ENCODE data around the gene TECR.
"Not testable (repeated sequence)": the region's sequence is repeated elsewhere in the genome, so short reads cannot be mapped to it uniquely, and the experiment has no call there.

Gene TECR

DNA sequence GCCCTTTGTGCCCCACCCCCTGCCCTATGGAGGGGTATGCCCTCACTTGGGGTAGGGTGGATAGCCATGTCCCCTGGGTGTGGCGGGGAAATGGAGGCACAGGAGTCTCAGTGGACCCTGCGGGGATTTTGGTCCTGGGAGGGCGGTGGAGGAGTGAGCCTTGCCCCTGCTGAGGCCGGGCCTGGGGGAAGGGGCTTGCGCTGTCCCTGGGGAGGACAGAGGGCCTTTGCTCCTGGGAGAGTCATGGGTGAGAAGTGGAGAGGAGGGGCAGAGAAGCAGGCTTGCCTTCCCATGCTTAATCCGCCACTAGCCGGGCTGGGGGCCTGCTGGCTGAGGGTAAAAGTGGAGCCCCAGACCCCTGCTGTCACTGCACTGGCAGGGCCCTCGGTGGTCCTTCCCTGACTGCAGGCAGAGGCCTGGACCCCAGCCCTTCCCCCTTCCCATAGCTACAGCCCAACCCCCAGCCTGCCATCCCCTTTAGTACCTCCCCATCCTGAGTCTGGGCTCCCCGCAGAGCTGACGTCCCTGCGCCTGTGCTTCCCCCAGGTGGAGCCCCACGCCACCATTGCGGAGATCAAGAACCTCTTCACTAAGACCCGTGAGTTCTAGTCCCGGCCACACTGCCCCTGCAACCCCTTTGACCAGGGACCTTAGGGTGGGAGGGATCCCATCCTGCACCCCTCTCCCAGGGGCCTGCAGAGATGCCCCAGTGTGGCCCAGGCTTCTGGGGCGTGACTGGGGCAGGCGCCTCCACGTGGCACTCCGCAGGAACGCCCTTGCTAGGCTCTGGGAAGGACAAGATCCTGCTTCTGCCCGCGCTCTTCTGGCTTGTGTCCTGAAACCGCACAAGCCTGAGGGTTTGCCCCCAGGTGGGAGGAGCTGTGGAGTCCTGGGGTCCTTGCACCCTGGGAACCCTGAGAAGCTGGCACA is 33.5 kb downstream of the TECR start:
- no peak for DNase-seq

DNA sequence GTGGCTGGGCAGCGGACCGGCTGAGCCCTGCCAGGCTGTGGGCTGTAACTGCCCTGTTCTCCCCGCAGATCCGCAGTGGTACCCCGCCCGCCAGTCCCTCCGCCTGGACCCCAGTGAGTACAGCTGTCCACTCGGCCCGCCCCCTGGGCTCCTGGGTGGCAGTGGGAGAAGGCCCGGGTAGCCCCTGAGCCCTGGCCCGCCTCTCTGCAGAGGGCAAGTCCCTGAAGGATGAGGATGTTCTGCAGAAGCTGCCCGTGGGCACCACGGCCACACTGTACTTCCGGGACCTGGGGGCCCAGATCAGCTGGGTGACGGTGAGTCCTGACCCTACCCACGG is 34.2 kb downstream of the TECR start:
- no peak for DNase-seq

DNA sequence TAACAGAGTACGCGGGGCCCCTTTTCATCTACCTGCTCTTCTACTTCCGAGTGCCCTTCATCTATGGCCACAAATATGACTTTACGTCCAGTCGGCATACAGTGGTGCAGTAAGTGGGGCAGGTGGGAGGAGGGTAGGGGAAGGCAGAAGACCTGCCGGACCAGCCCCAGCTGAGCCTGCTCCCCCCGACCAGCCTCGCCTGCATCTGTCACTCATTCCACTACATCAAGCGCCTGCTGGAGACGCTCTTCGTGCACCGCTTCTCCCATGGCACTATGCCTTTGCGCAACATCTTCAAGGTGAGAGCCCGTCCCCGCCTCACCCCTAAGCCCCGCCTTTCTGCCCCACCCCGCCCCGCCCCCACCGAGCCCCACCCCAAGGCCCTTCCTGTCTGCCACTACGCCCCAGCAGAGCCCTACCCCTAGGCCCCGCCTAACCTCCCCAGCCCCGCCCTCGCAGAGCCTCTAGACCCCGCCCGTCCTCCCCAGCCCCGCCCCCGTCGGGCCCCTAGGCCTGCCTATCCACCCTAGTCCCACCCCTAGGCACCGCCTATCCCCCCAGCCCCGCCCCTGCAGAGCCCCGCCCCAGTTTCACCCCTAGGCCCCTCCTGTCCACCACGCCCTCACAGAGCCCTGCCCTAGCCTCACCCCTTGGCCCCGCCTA is 34.7 kb downstream of the TECR start:
- DNase-seq, result peak; percentile 64

DNA sequence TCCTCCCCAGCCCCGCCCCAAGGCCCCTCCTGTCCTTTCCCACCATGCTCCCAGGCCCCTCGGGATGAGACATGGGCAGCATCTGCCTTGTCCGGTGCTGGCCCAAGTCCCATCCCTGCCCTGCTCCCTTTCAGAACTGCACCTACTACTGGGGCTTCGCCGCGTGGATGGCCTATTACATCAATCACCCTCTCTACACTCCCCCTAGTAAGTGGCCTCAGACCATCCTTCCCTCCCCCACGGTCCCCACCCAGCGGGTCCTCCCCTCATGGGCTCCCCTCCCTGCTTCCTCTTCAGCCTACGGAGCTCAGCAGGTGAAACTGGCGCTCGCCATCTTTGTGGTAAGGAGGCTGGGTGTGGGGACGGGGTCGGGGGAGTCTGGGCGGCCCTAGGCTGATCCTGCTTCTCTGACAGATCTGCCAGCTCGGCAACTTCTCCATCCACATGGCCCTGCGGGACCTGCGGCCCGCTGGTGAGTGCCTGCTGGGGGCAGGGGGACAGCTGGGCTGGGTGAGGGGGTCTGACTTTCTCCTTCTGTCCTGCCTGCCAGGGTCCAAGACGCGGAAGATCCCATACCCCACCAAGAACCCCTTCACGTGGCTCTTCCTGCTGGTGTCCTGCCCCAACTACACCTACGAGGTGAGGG is 35.4 kb downstream of the TECR start:
- DNase-seq, result not testable (repeated sequence)

DNA sequence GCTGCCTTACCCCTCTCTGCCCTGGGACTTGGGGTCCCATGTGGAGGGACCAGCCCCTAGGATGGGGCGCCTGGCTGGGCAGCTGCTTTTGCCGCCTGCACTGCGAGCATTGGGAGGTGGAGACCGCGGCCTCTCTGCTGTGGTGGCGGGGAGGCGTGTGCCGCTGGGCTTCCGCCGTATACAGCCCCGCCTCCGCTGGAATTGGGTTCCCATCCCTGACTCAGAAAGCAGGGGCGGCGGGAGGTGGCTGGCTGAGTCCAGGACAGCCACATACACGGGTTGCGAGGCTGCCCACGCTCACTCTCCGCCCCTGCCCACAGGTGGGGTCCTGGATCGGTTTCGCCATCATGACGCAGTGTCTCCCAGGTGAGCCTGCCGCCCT is 35.9 kb downstream of the TECR start:
- DNase-seq, result no peak

DNA sequence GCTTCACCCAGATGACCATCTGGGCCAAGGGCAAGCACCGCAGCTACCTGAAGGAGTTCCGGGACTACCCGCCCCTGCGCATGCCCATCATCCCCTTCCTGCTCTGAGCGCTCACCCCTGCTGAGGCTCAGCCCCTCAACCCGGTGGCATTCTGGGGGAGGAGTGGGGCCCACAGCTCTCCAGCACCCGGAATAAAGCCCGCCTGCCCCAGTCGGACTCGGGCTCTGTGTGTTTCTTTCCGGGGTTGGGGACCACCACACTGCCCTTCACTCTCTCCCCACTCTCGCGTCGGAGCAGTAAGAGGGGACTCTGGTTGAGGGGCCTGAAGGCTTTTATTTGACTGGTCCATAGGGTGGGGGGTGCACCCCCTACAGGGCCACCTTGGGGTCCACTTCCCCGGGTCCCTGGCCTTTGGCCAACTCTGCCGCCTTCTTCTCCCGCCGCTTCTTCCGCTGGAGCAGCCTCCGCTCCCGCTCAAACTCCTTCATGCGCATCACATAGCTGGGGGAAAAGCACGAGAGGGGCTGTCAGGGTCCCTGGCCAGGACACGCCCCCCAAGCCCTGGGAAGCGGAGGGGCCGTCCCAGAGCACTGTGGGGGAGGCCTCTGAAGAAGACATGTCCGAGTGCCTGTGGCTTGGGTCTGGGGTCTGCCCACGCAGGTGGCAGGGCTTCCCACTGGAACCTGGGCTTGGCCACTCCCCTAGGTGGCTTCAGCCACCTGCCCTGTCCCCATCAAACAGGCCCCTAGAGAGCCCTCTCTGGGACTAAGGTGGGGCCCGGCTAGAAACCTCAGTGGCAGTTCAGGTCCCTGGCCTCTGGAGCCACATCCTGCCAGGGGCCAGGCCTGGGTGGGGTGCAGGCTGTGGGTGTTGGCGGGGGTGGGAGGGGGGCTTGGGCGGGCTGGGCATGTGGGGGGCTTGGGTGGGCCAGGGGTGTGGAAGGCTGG is 36.6 kb downstream of the TECR start:
- no peak for DNase-seq

DNA sequence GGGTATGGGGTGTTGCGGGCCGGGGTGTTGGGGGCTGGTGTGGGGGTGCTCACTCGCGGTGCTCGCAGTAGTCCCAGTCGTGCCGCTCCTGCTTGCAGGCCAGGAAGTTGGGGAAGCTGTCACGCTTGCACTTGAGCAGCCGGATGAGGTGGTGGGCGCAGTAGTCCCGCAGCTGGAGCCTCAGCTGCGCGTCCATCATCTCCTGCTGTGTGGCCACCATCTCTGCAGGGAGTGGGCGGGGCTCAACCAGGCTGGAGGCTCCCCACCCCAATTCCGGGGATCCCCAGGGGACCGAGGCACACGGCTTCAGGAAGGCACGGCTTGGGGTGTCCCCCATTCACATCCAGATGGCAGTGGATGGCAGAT is 37.3 kb downstream of the TECR start:
- DNase-seq, result peak; percentile 17

DNA sequence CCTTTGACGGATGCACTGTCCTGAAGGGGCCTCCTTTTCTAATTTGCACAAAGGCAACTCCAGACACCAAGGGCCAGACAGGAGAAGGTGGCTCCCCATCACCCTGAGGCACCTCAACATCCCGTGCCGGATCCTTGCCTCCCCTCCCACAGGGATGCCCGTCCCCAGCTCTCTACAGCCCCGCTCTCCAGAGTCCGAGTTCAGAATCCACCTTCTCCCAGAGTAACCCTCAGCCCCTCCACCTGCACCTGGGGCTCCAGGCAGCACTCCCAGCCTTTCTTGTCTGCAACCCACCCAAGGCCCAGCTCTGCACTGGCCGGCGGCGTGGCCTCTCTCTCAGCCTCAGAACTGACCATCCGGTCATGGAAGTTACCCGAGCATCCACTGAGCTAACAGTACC is 37.7 kb downstream of the TECR start:
- DNase-seq, result no peak

DNA sequence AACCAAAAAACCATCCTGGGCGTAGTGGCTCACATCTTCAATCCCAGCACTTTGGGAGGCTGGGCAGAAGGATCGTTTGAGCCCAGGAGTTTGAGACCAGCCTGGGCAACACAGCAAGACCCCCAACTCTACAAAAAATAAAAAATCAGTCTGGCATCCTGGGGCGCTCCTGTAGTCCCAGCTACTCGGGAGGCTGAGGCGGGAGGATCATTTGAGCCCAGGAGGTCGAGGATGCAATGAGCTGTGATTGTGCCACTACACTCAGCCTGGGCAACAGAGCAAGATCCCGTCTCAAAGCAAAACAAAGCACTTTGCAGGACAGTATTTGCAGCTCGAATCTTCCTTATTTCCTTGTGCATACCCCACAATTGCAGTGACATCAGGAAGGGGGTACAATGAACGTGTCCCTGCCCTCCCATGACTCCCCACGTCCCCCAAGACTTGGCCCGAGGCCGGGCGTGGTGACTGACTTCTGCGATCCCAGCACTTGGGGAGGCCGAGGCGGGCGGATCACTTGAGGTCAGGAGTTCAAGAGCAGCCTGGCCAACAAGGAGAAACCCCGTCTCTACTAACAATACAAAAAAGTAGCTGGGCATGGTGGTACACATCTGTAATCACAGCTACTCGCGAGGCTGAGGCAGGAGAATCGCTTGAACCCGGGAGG is 41.6 kb downstream of the TECR start:
- DNase-seq, result no peak

DNA sequence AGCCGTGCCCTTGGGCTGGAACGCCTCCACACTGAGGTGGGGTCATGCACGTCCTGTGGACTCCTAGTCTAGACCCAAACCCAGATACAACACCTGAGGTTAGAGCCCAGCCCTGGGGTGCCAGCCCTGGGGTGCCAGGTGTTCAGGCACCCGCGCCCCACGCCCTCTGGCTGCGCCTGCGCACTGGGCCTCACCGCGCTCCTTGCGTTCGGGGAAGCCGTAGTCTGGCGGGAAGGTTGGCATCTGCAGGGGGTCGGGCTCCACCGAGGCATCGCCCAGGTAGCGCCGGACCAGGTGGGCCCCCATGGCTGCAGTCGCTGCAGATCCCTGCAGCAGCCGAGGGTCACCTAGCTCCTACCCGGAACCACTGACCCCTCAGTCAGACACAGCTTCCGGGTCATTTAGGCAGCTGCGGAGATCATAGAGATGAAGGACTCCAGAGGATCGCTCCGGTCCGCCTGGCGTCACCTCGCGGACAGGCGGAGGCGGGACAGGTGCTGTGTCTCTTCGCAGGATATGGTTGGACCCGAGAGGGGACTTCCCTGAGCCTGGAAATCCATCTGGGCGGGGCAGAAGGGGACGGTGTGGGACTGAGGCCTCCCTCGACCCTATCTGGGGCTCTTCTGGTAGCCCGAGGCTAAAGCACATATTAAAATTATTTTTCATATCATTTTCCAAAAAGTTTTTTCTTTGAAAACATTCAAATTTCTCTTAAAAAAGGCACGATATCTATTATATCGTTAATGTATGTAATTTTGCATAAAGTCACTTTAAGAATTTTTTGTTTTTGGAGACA is 42.5 kb downstream of the TECR start, which contains the start of gene NDUFB7:
NDUFB7 (minus strand) TSS at position 372 of the 796 bp plus-strand sequence; CDS start at position 306, 66 bp downstream.
- DNase-seq, result peak; percentile 95

DNA sequence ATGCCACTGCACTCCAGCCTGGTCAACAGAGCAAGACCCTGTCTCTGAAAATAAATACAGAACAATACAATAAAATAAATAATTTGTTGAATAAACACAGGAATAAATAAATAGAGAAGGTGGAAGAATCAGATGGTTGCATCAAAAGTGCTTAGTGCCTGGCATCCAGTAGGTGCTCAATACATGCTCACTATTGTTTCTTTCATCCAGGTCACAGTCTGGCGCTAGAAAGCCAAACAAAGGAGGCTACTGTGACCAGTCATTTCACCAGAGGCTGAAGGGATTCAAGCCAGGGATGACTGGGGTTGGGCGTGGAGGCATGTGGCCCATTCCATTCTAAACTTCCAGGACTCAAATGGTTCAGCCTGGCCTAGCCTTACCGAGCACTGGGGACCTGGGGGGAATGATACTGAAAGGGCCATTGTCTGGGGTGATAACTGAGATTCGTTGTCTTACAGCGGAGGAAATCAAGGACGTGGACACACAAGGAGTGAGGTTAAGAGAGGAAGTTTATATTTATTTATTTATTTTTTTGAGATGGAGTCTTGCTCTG is 46.1 kb downstream of the TECR start:
- DNase-seq, result no peak

DNA sequence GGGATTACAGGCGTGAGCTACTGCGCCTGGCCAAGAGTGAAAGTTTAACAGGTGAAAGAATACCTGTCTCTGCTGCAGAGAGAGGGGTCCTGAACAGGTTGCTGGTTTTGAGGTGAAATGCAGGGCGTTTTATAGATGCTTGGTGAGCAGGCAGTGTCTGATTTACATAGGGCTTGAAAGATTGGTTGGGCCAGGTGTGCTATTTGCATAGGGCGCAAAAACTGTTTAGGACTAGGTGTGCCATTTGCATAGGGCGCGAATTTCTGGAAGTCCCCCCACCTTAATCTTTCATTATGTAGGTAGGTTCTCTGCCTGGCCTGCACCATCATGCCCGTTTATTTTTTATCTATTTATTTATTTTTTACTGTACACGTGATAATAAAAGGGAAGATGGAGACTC is 47.0 kb downstream of the TECR start:
- no peak for DNase-seq

DNA sequence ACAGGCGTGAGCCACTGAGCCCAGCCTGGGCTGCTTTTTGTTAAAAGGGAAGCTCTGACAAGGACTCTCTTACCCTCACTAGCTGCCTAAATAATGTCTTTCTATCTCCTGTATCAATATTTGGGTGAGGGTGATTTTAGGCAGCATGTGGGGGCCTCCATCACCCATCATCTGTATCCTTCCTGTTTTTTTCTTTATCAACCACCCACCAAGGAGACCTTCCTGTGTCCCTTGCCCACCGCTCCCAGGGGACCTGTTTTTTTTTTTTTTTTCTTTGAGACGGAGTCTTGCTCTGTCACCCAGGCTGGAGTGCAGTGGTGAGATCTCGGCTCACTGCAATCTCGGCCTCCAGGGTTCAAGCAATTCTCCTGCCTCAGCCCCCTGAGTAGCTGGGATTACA is 47.9 kb downstream of the TECR start:
- DNase-seq, result no peak

DNA sequence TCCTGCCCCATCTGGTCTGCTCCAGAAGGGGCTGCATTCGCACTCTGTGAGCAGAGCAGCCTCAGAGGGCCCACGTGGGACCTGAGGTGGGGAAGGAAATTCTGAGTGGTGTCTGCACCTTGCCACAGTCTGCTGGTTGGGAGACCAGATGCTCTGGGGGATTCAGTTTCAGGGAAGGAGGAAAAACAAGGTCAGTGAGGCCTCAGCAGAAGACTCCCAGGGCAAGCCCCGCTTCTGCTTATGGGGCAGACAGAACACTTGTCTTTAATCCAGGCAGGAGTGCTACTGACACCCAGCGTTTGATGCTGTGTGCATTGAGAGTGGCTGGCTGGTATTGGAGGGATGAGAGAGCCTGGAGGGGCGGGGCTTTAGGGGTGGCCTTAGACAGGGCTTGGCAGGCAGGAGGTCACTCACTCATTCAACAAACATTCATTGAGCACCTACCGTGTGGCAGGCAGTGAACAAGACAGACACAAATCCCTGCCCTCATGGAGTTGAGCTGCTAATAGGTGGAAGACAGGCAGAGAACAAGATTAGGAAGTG is 48.6 kb downstream of the TECR start:
- no peak for DNase-seq

DNA sequence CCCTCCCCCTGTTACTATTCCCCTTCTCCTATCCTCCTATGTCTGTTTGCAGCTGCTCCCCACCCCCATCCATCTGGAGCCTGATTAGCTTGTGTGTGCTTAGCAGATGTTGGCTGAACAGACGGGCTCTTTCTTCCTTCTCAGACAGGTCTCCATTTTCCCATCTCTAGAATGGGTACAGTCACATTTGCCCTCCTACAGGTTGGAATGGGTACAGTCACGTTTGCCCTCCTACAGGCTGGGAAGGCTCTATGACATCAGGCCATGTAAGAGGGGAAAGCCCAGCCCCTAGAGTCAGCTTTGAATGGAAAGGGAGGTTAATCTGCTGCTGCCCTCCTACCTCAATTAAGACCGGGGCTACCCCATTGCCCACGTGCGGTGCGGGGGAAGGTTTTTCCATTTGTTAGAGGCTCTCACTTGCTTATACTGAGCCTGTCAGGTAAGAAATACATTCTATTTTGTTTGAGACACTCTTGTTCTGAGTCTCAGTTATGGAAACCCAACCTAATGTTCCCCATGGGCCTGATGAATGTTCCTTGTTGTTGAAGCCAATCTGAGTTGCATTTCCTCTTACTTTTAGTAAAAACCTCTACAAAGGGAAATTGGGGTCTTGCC is 51.3 kb downstream of the TECR start:
- DNase-seq, result no peak

DNA sequence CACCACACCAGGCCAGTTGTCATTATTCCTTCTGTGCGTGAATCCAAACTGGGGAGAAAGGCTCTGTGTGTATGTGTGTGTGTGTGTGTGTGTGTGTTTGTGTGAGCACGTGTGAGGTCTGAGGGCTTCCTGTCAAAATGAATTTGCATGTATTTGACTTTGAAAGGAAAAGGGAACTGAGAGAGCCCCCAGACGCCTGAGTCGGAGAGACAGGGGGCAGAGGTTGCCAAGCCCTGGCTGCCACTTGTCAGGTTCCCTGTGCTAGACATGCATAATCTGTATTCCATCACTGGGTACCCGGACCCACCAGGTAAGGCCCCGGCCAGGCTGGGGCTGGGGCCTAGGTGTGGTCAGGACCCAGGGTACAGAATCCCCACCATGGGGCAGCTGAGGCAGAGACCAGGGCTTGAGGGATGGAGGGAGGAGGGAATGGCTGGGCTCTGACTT is 53.5 kb downstream of the TECR start, which contains the start of gene CLEC17A:
CLEC17A (plus strand) TSS at position 191 of the 447 bp plus-strand sequence; CDS start at position 268, 77 bp downstream.
- DNase-seq, result no peak

DNA sequence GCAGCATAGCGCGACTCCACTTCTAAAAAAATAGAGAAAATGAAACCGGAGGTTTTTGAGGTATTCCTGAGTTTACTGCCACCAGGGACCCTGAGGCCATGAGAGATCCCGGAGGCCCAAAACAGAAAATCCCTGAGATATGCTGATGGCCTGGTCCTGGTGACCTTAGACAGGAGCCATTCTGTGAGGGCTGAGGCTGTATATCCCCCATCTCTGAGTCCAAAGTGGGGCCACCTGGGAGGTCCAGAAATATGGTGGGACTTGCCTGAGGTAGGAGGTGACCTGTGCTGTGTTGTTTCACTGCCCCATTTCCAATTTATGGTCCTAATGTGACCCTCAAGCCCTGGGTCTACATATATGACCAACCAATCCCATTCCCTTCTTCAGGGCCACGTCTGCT is 55.0 kb downstream of the TECR start:
- DNase-seq, result not testable (repeated sequence)

DNA sequence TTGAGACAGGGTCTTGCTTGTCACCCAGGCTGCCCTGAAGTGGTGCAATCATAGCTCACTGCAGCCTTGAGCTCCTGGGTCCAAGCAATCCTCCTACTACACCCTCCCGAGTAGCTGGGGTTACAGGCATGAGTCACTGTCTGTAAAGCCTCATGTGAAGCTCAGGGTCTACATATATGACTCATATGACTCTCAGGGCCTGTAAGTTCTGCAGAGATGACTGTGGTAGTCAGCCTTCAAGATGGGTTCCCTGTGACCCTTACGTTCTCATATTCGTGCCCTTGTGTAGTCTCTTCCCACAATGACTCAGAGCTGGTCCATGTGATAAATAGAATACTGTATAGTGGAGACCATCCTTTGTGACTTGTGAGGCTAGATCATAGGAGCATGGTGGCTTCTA is 55.8 kb downstream of the TECR start:
- DNase-seq, result not testable (repeated sequence)

DNA sequence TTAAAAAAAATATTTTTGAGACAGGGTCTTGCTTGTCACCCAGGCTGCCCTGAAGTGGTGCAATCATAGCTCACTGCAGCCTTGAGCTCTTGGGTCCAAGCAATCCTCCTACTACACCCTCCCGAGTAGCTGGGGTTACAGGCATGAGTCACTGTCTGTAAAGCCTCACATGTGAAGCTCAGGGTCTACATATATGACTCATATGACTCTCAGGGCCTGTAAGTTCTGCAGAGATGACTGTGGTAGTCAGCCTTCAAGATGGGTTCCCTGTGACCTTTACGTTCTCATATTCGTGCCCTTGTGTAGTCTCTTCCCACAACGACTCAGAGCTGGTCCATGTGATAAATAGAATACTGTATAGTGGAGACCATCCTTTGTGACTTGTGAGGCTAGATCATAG is 60.0 kb downstream of the TECR start:
- not testable (repeated sequence) for DNase-seq

DNA sequence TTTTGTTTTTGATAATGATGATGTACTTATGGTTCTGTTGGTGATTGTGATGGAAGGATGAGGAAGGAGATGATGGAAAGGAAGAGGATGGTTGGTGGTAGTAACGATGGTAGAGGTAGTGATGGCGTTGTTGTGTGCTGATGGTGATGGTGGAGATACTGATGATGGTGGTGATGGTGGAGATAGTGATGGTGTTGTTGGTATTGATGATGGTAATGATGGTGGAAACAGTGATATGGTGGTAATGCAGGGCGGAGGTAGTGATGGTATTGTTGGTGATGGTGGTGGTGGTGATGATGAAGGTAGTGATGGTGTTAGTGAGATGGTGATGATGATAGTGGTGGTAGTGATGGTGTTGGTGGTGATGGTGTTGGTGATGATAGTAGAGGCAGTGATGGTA is 66.2 kb downstream of the TECR start:
- DNase-seq, result no peak
